AG09309 (cell line): Measurements from ENCODE around the gene SOBP.

ENCODE experiments used
- DNase-seq: peaks from one replicate; pipeline ENCODE4 v3.0.0-alpha.2; 2010; ENCODE audit warnings: low read depth
- H3K4me3 ChIP-seq: 2 replicates; pipeline ENCODE4 v1.5.1; 2011; ENCODE audit warnings: mild to moderate bottlenecking, low read depth, low read length, moderate library complexity; ENCODE audit not compliant: control insufficient read depth
- CTCF ChIP-seq: IDR thresholded peaks from 2 replicates; pipeline ENCODE4 v1.5.1; 2011; ENCODE audit warnings: mild to moderate bottlenecking, low read depth, low read length, inconsistent platforms; ENCODE audit not compliant: insufficient read depth, control insufficient read depth; ENCODE audit errors: missing control alignments

SOBP gene

GRCh38 chr6:107637316-107638315, 147.7 kb downstream of the SOBP start:
- TF ChIP-seq CTCF: no peak
- no peak for DNase-seq
- H3K4me3 ChIP-seq: no peak overlapping the region

GRCh38 chr6:107638493-107638892, 148.6 kb downstream of the SOBP start:
- no peak for TF ChIP-seq CTCF
- no peak for DNase-seq
- H3K4me3 ChIP-seq: no peak overlapping the region

GRCh38 chr6:107639511-107639910, 149.6 kb downstream of the SOBP start:
- H3K4me3 ChIP-seq: no peak overlapping the region

GRCh38 chr6:107641071-107641470, 151.2 kb downstream of the SOBP start:
- no peak for DNase-seq
- no peak for TF ChIP-seq CTCF
- H3K4me3 ChIP-seq: no peak overlapping the region

More at GRCh38 chr6:107639511-107639910, 149.6 kb downstream of the SOBP start:
- no peak for DNase-seq
- TF ChIP-seq CTCF: no peak

- no peak for DNase-seq
- no peak overlapping the region for H3K4me3 ChIP-seq
- no peak for TF ChIP-seq CTCF
Observed at GRCh38 chr6:107641500-107641941, 151.6 kb downstream of the SOBP start.

- H3K4me3 ChIP-seq: no peak overlapping the region
- TF ChIP-seq CTCF: no peak
- no peak for DNase-seq
Observed at GRCh38 chr6:107642095-107642860, 152.4 kb downstream of the SOBP start.
